Measurements from ENCODE around the gene MMEL1. TPM values are rescaled to one million over a fixed set of nuclear protein-coding genes. Genes with fewer than 3 reads are reported as not detected.

The MMEL1 gene
- total and polyA plus RNA-seq, 2 donors (not counting 3 experiments of a cell fraction or from before 2014, with no cell fraction given), result 1.1 to 1.2 TPM

GRCh38 chr1:2644171-2644570 is 11.4 kb upstream of the MMEL1 start:
- BruUV-seq (replicated peaks), result no TSS peak
- no peak overlapping the region for H3K9ac ChIP-seq (replicated peaks; ENCODE audit: extremely low read depth, insufficient read depth, low read length)
- intact Hi-C loops (cut with micrococcal nuclease) (loop anchor here (10.0 kb wide), 1 partner anchor 771 kb away; no protein-coding TSS in a partner anchor), dilution Hi-C loops (cut with MboI; ENCODE audit: extremely low pct_ligation_motif_present, low sequenced_read_pairs) (no loop called here)
- no peak overlapping the region for H3K4me2 ChIP-seq (ENCODE audit: insufficient read depth, low read length)
- no peaks in the 10 kb centered on the region for H3K79me2 ChIP-seq (ENCODE audit: control insufficient read depth, insufficient read depth, low read length)
- FAIRE-seq, result no peak
- peaks cover 8% of the 10 kb centered on the region for H3K4me1 ChIP-seq (ENCODE audit: control insufficient read depth, extremely low read depth, insufficient read depth, low read length)
- no peaks in the 10 kb centered on the region for H3K36me3 ChIP-seq (ENCODE audit: control insufficient read depth in 2 of 2, extremely low read depth in 1 of 2, insufficient read depth in 2 of 2, low read length in 2 of 2)
- no peaks in the 10 kb centered on the region for H3K9me1 ChIP-seq (replicated peaks; ENCODE audit: control insufficient read depth, extremely low read depth, insufficient read depth, low read length)
- POLR2A ChIA-PET, result no interaction called here
- no peak overlapping the region for H3K4me3 ChIP-seq (replicated peaks in 1 of 3; ENCODE audit: insufficient read depth in 1 of 3, low read depth in 1 of 3, low read length in 3 of 3)
- no peak overlapping the region for H2AFZ ChIP-seq (ENCODE audit: low read depth, low read length)
- no peaks in the 10 kb centered on the region for H4K20me1 ChIP-seq (replicated peaks; ENCODE audit: control insufficient read depth, extremely low read depth, insufficient read depth, low read length)
- DNase-seq (ENCODE audit: low read depth, low spot score), result no peak
- no peak overlapping the region for H3K27ac ChIP-seq (ENCODE audit: insufficient read depth, low read depth, low read length)
- no peaks in the 10 kb centered on the region for H3K9me3 ChIP-seq (replicated peaks; ENCODE audit: control insufficient read depth, insufficient read depth, low read length)
- no peaks in the 10 kb centered on the region for H3K27me3 ChIP-seq (ENCODE audit: control insufficient read depth in 2 of 2, insufficient read depth in 2 of 2, low read length in 2 of 2)
- CTCF ChIA-PET, result interaction anchor here (0.7 kb wide), 1 partner anchor 28 kb away, joined by 3 read pairs; no protein-coding TSS in a partner anchor
- TF ChIP-seq GATA2 (IDR thresholded peaks at IDR 0.05; ENCODE audit: insufficient read depth, insufficient read length, low read depth, low read length), result no peak
- no peak for TF ChIP-seq EZH2 (IDR thresholded peaks at IDR 0.05; ENCODE audit: borderline replicate concordance, low read depth, low read length, severe bottlenecking)
- TF ChIP-seq JUN (IDR thresholded peaks at IDR 0.05; ENCODE audit: borderline replicate concordance, insufficient read depth, insufficient read length, low read depth), result no peak
- TF ChIP-seq POLR2A (IDR thresholded peaks at IDR 0.05; ENCODE audit: low read depth, low read length), result no peak
- no peak for TF ChIP-seq MYC (IDR thresholded peaks at IDR 0.05; ENCODE audit: low read depth, low read length)
- TF ChIP-seq, protein P1, sequence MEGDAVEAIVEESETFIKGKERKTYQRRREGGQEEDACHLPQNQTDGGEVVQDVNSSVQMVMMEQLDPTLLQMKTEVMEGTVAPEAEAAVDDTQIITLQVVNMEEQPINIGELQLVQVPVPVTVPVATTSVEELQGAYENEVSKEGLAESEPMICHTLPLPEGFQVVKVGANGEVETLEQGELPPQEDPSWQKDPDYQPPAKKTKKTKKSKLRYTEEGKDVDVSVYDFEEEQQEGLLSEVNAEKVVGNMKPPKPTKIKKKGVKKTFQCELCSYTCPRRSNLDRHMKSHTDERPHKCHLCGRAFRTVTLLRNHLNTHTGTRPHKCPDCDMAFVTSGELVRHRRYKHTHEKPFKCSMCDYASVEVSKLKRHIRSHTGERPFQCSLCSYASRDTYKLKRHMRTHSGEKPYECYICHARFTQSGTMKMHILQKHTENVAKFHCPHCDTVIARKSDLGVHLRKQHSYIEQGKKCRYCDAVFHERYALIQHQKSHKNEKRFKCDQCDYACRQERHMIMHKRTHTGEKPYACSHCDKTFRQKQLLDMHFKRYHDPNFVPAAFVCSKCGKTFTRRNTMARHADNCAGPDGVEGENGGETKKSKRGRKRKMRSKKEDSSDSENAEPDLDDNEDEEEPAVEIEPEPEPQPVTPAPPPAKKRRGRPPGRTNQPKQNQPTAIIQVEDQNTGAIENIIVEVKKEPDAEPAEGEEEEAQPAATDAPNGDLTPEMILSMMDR (IDR thresholded peaks at IDR 0.05; ENCODE audit: extremely low read depth in 1 of 2, insufficient read depth in 1 of 2, low read depth in 1 of 2, low read length in 2 of 2), result no peak
- TF ChIP-seq FOS (IDR thresholded peaks at IDR 0.05; ENCODE audit: borderline replicate concordance, insufficient read depth, low read length), result no peak
- no peak for TF ChIP-seq MAX (IDR thresholded peaks at IDR 0.05; ENCODE audit: insufficient read depth, insufficient read length)
- no peak for TF ChIP-seq POLR2AphosphoS5 (IDR thresholded peaks at IDR 0.05; ENCODE audit: insufficient read depth, low read depth, low read length)

Data from endothelial cell of umbilical vein (primary cell).